Stimulated activated memory B cell treated with anti-CD40 and anti-IgM and Interleukin-4, amounts not matched to agents 10 μg/mL and 1 μg/mL and 100 μg/mL, for 72 hours (primary cell): ENCODE results near the gene ZAR1.
"Not testable (repeated sequence)": the region's sequence is repeated elsewhere in the genome, so short reads cannot be mapped to it uniquely, and the experiment has no call there.

Experiments
- ATAC-seq: fragments of 150-1000 bp; cut with Tn5 transposase; 2 replicates; pipeline ENCODE4 v1.10.0; 2021
- H3K27ac Mint-ChIP-seq: one replicate; pipeline ENCODE4 v1.8.0; 2022; ENCODE audit warnings: mild to moderate bottlenecking, mixed read lengths
- H3K27me3 Mint-ChIP-seq: one replicate; pipeline ENCODE4 v1.8.0; 2022; ENCODE audit warnings: mixed read lengths
- H3K36me3 Mint-ChIP-seq: one replicate; pipeline ENCODE4 v1.8.0; 2022; ENCODE audit warnings: mixed read lengths
- H3K4me1 Mint-ChIP-seq: one replicate; pipeline ENCODE4 v1.8.0; 2022; ENCODE audit warnings: mixed read lengths
- H3K4me3 Mint-ChIP-seq: one replicate; pipeline ENCODE4 v1.8.0; 2022; ENCODE audit warnings: mild to moderate bottlenecking, moderate library complexity, mixed read lengths
- H3K9me3 Mint-ChIP-seq: one replicate; pipeline ENCODE4 v1.8.0; 2022; ENCODE audit warnings: mixed read lengths

ZAR1 gene, protein sequence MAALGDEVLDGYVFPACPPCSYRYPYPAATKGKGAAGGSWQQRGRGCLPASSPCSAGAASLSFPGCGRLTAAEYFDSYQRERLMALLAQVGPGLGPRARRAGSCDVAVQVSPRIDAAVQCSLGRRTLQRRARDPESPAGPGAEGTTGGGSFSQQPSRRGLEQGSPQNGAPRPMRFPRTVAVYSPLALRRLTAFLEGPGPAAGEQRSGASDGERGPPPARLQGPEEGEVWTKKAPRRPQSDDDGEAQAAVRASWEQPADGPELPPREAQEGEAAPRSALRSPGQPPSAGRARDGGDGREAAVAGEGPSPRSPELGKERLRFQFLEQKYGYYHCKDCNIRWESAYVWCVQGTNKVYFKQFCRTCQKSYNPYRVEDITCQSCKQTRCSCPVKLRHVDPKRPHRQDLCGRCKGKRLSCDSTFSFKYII

DNA sequence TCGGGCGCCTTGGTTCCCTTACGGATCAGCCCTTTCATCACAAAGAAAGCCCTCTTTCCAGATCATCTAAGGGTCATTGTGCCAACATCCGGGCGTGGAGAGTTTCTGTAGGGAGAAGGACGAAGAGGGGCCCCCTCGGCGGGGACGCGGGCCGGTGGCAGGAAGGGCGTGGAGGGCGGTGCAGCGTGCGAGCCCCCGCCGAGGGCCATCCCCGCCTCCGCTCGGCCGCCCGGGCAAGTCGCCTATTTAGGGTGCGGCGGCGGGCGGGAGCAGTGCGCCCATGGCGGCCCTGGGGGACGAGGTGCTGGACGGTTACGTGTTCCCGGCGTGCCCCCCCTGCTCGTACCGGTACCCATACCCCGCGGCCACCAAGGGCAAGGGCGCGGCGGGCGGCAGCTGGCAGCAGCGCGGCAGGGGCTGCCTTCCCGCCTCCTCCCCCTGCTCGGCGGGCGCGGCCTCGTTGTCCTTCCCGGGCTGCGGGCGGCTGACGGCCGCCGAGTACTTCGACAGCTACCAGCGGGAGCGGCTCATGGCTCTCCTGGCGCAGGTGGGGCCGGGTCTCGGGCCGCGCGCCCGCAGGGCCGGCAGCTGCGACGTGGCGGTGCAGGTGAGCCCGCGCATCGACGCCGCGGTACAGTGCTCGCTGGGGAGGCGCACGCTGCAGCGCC lies at the start of gene ZAR1:
Gene ZAR1 (plus strand): TSS at position 241 of the 668 bp plus-strand sequence. CDS start 40 bp downstream, at position 281.
- Mint-ChIP-seq H3K4me3 (peak within 1 kb of the TSS; percentile 69), H3K27ac (no peak within 1 kb of the TSS)

DNA sequence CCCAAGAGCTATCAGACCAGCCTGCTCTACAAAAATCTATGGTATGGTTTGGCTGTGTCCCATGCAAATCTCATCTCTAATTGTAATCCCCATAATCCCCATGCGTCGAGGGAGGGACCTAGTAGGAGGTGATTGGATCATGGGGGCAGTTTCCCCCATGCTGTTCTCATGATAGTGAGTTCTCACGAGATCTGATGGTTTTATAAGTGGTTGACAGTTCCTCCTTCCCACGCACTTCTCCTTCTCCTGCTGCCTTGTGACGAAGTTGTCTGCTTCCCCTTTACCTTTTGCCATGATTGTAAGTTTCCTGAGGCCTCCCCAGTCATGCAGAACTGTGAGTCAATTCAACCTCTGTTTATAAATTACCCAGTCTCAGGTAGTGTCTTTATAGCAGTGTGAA lies 49.1 kb upstream of the ZAR1 start:
- H3K36me3 Mint-ChIP-seq, H3K27ac Mint-ChIP-seq, ATAC-seq, H3K4me3 Mint-ChIP-seq, H3K9me3 Mint-ChIP-seq, H3K4me1 Mint-ChIP-seq: not testable (repeated sequence)
- H3K27me3 Mint-ChIP-seq = peaks cover 29% of the 10 kb centered on the region

More for the DNA sequence above, at the start of gene ZAR1:
- no peaks in the 10 kb centered on the region for H3K9me3 Mint-ChIP-seq
- H3K36me3 Mint-ChIP-seq = no peaks in the 10 kb centered on the region
- peaks cover 43% of the 10 kb centered on the region for H3K27me3 Mint-ChIP-seq
- no peaks in the 10 kb centered on the region for H3K4me1 Mint-ChIP-seq
- peak; percentile 17 for ATAC-seq

DNA sequence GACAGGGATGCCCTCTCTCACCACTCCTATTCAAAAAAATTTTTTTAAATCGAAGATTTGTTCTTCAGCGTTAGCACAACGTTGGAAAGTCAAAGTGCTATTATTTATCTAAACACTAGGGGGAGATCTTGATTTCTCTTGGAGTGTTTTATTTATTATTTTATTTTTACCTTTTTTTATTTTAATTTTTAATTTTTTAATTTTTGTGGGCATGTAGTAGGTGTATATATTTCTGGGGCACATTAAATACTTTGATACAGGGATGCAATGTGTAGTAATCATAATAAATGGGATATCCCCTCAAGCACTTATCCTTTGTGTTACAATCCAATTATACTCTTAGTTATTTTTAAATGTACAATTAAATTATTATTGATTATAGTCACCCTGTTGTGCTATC lies 44.3 kb upstream of the ZAR1 start:
- peaks cover 6% of the 10 kb centered on the region for H3K27me3 Mint-ChIP-seq
- ATAC-seq = no peak
- no peak overlapping the region for H3K27ac Mint-ChIP-seq
- no peaks in the 10 kb centered on the region for H3K4me1 Mint-ChIP-seq
- H3K4me3 Mint-ChIP-seq = no peak overlapping the region
- H3K36me3 Mint-ChIP-seq = no peaks in the 10 kb centered on the region
- peaks cover 3% of the 10 kb centered on the region for H3K9me3 Mint-ChIP-seq

DNA sequence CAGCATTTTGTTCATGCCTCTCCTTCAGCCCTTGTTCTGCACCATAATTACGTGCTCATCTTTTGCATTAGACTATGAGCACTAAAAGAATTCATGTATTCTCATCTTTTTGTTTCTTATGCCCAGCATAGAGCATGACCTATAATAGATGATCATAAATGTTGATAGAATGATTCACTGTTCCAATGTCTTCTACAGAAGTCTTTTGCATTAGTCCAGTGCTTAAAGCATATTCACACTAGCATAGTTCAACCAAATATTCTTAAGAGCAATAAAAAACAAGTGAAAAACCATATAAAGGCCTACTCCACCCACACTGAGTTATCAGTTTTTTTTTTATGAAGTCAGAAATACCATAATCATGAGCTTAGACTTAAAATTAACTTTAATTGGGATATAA lies 43.4 kb upstream of the ZAR1 start:
- Mint-ChIP-seq H3K4me3 (no peak overlapping the region), H3K27me3 (peaks cover 6% of the 10 kb centered on the region), H3K9me3 (no peaks in the 10 kb centered on the region)

DNA sequence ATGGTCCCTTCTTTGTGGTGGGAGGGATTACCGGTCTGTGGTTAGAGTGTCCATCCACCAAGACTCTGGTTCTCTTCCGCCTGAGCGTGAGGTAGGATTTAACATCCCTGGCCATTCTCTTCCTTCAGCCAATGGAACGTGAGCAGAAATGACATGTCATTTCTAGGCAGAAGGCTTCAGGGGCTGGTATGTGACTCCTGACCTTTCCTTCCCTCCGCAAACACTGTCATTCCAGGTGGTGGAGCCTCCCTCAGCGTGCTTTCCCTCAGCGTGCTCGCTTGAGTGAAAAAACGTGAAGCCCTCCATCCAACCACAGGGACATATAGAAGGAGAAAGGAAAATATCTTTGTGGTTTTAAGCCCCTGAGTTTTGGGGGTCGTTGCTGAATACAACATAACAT lies 40.9 kb upstream of the ZAR1 start:
- H3K4me1 Mint-ChIP-seq = no peaks in the 10 kb centered on the region
- H3K27me3 Mint-ChIP-seq = peaks cover 6% of the 10 kb centered on the region
- no peak overlapping the region for H3K4me3 Mint-ChIP-seq
- no peaks in the 10 kb centered on the region for H3K36me3 Mint-ChIP-seq
- H3K27ac Mint-ChIP-seq = no peak overlapping the region
- ATAC-seq = no peak
- H3K9me3 Mint-ChIP-seq = no peaks in the 10 kb centered on the region

More for the DNA sequence above, 43.4 kb upstream of the ZAR1 start:
- H3K36me3 Mint-ChIP-seq = no peaks in the 10 kb centered on the region
- no peak for ATAC-seq
- no peaks in the 10 kb centered on the region for H3K4me1 Mint-ChIP-seq
- no peak overlapping the region for H3K27ac Mint-ChIP-seq

DNA sequence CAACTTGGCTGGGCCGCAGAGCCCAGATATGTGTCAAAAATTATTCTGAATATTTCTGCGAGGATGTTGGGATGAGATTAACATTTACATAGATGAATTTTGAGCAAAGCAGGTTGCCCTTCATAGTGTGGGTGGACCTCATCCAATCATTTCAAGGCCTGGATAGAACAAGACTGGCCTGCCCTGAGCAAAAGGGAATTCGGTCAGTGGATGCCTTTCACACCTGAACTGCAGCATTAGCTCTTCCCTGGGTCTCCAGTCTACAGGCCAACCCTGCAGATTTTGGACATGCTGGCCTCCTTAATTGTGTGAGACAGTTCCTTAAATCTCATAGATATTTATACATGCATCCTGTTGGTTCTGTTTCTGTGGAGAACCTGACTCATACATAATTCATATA lies 39.3 kb upstream of the ZAR1 start:
- Mint-ChIP-seq H3K27ac (no peak overlapping the region), H3K4me1 (no peaks in the 10 kb centered on the region), H3K4me3 (no peak overlapping the region), H3K27me3 (peaks cover 12% of the 10 kb centered on the region), H3K9me3 (peaks cover 3% of the 10 kb centered on the region), H3K36me3 (peaks cover 4% of the 10 kb centered on the region)
- no peak for ATAC-seq

DNA sequence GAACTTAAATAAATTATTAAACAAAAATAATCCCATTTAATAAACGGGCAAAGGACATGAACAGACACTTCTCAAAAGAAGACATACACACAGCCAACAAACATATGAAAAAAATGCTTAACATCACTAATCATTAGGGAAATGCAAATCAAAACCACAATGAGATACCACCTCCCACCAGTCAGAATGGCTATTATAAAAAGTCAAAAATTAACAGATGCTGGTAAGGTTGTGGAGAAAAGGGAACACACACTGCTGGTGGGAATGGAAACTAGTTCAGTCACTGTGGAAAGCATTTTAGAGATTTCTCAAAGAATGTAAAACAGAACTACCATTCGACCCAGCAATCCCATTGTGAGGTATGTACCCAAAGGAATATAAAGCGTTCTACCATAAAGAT lies 38.4 kb upstream of the ZAR1 start:
- not testable (repeated sequence) for H3K4me3 Mint-ChIP-seq, H3K4me1 Mint-ChIP-seq, H3K9me3 Mint-ChIP-seq, H3K27ac Mint-ChIP-seq, H3K36me3 Mint-ChIP-seq, ATAC-seq
- peaks cover 15% of the 10 kb centered on the region for H3K27me3 Mint-ChIP-seq

DNA sequence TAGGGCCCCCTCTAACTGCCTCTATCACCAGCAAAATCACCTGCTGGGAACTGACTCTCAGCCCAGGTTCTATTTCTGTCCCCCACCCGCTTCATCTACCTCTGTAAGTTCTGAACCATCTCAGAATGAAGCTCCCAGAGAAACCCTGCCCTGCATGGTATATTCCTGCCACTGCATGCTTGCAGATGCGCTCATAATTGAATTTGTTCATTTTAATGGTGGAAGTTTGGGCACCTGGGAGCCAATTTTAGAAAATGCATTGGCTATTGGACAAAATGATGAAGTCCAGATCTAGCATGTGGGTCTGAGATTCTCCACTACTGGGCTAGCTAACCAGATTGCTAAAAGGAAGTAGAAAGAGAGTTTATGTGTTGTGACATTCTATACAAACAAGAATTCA lies 35.5 kb upstream of the ZAR1 start:
- Mint-ChIP-seq H3K27ac (no peak overlapping the region), H3K9me3 (peaks cover 9% of the 10 kb centered on the region), H3K36me3 (peaks cover 7% of the 10 kb centered on the region), H3K4me3 (no peak overlapping the region), H3K4me1 (no peaks in the 10 kb centered on the region), H3K27me3 (peaks cover 9% of the 10 kb centered on the region)
- ATAC-seq = no peak

DNA sequence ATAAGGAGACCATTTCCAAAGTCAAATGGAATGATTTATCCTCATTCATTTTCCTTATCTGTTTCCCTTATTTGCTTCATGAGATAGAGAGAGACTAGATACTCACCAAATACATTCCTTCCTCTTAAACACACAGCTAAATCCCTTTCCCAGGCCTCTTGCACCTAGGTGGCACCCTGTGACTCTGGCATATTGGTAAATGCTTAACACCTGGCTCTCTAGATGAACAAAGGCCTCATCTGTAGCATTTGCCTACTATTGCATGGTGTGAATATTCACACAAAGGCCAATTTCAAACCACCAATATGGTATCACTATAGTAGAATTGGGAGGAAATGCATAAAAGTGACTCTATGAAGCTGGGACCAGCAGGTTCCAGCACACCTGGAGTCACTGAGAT lies 29.1 kb upstream of the ZAR1 start:
- Mint-ChIP-seq H3K9me3 (peaks cover 8% of the 10 kb centered on the region), H3K27me3 (peaks cover under 1% of the 10 kb centered on the region), H3K4me1 (no peaks in the 10 kb centered on the region), H3K36me3 (no peaks in the 10 kb centered on the region), H3K4me3 (no peak overlapping the region), H3K27ac (no peak overlapping the region)
- no peak for ATAC-seq

DNA sequence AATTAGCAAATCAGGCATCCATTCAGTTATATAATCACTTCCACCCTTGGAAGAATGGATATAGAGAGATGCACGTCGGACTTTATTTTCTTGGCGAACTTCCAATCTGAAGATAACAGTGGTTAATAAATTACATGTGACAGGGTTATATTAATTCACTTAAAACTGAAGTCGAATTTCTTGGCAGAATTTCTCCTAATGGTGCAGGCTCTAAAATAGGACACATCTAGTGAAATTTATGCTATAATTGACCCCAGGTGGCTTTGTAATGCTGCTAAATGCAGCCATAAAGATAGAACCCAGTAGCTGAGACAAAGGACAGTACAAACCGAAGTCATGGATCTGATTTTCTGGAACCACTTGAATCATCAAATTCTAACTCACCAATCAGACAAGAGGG lies 27.7 kb upstream of the ZAR1 start:
- ATAC-seq = no peak
- Mint-ChIP-seq H3K27ac (no peak overlapping the region), H3K4me3 (no peak overlapping the region), H3K4me1 (peaks cover 2% of the 10 kb centered on the region), H3K36me3 (no peaks in the 10 kb centered on the region), H3K9me3 (peaks cover 2% of the 10 kb centered on the region), H3K27me3 (no peaks in the 10 kb centered on the region)

DNA sequence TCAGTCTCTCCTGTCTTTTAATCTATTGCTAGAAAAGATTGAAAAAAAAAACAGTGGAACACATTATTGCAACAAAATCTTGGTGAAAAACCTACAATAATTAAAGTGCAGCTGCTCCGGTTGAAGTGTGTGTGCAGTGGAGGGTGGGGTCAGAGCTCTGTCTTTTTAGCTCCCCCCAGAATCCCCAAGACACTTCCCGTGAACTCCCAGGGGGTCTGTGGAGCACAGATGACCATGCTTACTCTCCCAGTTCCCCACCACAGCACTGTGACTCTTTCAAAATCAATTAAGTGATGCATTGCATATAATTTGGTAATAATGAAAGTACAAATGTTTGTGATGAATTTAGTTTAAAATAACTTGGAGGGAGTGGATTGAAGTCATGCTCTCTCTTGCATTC lies 22.6 kb upstream of the ZAR1 start:
- Mint-ChIP-seq H3K36me3 (no peaks in the 10 kb centered on the region), H3K27me3 (no peaks in the 10 kb centered on the region), H3K27ac (no peak overlapping the region), H3K4me3 (no peak overlapping the region), H3K4me1 (peaks cover 6% of the 10 kb centered on the region), H3K9me3 (peaks cover 2% of the 10 kb centered on the region)
- ATAC-seq = peak; percentile 54

DNA sequence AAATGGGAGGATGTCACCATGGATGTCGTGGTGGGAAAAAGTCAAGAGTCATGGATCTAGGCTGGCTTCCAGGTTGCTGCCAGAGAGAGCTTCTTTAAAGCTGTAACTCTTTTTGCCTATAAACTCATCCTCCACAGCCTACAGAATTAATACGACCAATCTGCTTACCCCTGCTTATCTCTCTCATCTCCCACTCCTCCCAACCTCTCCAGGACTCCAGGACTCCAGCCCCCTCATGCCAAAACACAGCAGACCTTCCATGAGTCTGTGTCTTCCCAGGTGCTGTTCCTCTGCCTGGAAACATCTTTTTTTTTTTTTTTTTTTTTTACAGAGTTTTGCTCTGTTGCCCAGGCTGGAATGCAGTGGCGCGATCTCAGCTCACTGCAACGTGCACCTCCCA lies 22.2 kb upstream of the ZAR1 start:
- H3K4me1 Mint-ChIP-seq = peaks cover 6% of the 10 kb centered on the region
- H3K27me3 Mint-ChIP-seq = no peaks in the 10 kb centered on the region
- ATAC-seq = no peak
- H3K4me3 Mint-ChIP-seq = no peak overlapping the region
- no peaks in the 10 kb centered on the region for H3K36me3 Mint-ChIP-seq
- peaks cover 2% of the 10 kb centered on the region for H3K9me3 Mint-ChIP-seq
- H3K27ac Mint-ChIP-seq = no peak overlapping the region

DNA sequence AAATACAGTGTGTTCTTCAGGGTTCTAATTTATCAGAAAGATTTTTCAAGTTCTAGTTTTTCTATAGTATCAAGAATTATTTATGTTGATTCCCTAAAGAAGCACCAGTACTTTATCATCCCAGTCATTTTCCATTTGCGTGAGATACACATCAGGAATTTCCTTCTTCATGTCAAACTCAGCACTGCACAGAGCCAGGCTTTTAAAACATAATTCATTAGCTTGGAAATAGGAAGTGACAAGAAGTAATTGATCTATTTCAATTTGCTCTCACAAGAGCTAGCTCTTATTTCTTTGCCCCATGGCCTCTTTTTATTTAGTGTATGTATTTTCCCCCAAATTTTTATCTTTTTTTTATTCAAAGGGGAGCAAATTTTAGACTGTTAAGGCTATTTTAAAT lies 19.9 kb upstream of the ZAR1 start:
- H3K36me3 Mint-ChIP-seq = no peaks in the 10 kb centered on the region
- H3K27me3 Mint-ChIP-seq = peaks cover under 1% of the 10 kb centered on the region
- no peaks in the 10 kb centered on the region for H3K9me3 Mint-ChIP-seq
- H3K4me1 Mint-ChIP-seq = peaks cover 6% of the 10 kb centered on the region
- no peak overlapping the region for H3K27ac Mint-ChIP-seq
- no peak for ATAC-seq
- no peak overlapping the region for H3K4me3 Mint-ChIP-seq

DNA sequence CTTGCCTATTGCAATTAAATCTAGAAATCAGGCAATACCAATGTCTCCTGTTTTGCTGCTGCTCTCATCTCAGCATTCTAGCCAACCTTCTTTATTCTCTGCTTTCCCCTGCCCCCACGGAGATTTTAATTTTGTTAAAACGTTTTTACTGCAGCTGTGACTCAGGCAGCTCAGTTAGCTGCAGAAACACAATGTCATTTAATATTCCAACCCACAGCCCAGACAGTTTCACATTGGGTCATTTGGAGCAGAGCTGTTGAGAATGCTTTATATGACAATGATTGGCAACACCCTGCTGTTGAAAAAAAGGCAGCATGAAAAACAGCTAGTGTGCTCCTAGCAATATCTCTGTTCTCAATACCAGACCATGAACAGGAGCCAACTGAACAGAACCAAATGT lies 19.5 kb upstream of the ZAR1 start:
- no peak for ATAC-seq
- Mint-ChIP-seq H3K27me3 (peaks cover 4% of the 10 kb centered on the region), H3K4me1 (peaks cover 6% of the 10 kb centered on the region), H3K36me3 (no peaks in the 10 kb centered on the region), H3K27ac (no peak overlapping the region), H3K9me3 (no peaks in the 10 kb centered on the region), H3K4me3 (no peak overlapping the region)

DNA sequence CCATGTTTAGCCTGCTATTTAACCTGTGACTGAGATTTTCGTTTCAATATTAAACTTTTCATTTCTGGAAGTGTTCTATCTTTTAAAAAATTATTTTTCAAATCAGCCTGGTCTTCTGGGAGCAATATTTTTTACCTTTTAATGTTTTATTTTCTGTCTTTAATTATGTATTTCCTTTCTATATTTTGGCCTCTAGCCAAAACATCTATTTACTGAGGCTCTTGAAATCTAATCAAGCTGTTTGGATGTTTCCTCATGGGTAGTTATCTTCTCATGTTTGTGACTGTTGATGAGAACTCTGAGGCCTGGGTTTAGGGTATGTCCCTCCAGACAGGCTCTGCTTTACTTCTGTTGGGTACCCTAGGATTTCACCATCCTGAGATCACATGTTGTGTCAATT lies 17.3 kb upstream of the ZAR1 start:
- H3K4me3 Mint-ChIP-seq = no peak overlapping the region
- peaks cover 8% of the 10 kb centered on the region for H3K27me3 Mint-ChIP-seq
- no peaks in the 10 kb centered on the region for H3K9me3 Mint-ChIP-seq
- H3K36me3 Mint-ChIP-seq = no peaks in the 10 kb centered on the region
- no peak for ATAC-seq
- no peaks in the 10 kb centered on the region for H3K4me1 Mint-ChIP-seq
- H3K27ac Mint-ChIP-seq = no peak overlapping the region

DNA sequence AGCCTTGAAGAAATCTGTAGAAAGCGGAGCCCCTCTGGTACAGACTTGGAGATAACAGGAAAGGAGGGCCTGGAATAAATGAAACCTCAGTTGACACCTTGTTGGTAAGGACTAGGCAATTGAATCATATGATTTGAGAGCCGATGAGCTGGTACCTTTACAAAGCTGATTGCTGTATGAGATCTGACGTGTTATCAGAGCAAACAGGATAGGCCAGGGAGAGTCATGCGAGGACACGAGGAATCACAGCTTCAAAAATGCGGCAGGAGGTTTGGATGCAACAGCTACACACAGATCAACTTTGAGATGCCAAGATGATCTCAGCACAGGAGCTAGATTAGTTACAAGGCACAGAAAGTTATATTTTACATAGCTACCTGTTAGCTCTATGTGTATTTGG lies 14.3 kb upstream of the ZAR1 start:
- H3K4me1 Mint-ChIP-seq = no peaks in the 10 kb centered on the region
- peaks cover 14% of the 10 kb centered on the region for H3K27me3 Mint-ChIP-seq
- no peak overlapping the region for H3K4me3 Mint-ChIP-seq
- no peaks in the 10 kb centered on the region for H3K9me3 Mint-ChIP-seq
- no peak for ATAC-seq
- no peak overlapping the region for H3K27ac Mint-ChIP-seq
- H3K36me3 Mint-ChIP-seq = no peaks in the 10 kb centered on the region
